H1 (cell line): Measurements from ENCODE around the gene ADRA2B. TPM values are rescaled to one million over a fixed set of nuclear protein-coding genes. Genes with fewer than 3 reads are reported as not detected.
"Not testable (repeated sequence)": the region's sequence is repeated elsewhere in the genome, so short reads cannot be mapped to it uniquely, and the experiment has no call there.

Source experiments
- CTCF ChIA-PET: fragments of 300-600 bp; sonication (Branson Sonifier 250); formaldehyde crosslinking; loops from one replicate; lab custom pipeline; 2021; ENCODE audit not compliant: partially characterized antibody; lab: Charles Lee
- POLR2A ChIA-PET: fragments of 300-600 bp; sonication (Branson Sonifier 250); formaldehyde crosslinking; loops from one replicate; lab custom pipeline; 2021; ENCODE audit warnings: inconsistent platforms; ENCODE audit not compliant: partially characterized antibody; lab: Charles Lee
- DNase-seq, 2 experiments: peaks; one replicate each; pipeline versions ENCODE4 v3.0.0 to v3.0.0-alpha.2; 2010 to 2022; ENCODE audit warnings: low spot score in 2 of 2, low read depth in 1 of 2, mixed read lengths in 1 of 2
- FAIRE-seq: peaks from 2 replicates; lab custom pipeline; 2011; peaks lifted over from hg19 to GRCh38; lab: Jason Lieb, UNC
- H2AFZ ChIP-seq: 2 replicates; pipeline ENCODE4 v1.8.1; 2012; ENCODE audit warnings: low read length, inconsistent platforms
- H2AK5ac ChIP-seq: 2 replicates; pipeline ENCODE4 v1.6.1; 2013; ENCODE audit warnings: low read depth, low read length
- H2BK120ac ChIP-seq: replicated peaks from 2 replicates; pipeline ENCODE3; 2013; ENCODE audit warnings: low read depth, low read length, inconsistent platforms
- H2BK12ac ChIP-seq: 2 replicates; pipeline ENCODE4 v1.6.1; 2013; ENCODE audit warnings: low read depth, low read length
- H2BK15ac ChIP-seq: 2 replicates; pipeline ENCODE4 v1.6.1; 2013; ENCODE audit warnings: low read length
- H2BK20ac ChIP-seq: 2 replicates; pipeline ENCODE4 v1.6.1; 2013; ENCODE audit warnings: low read length
- H2BK5ac ChIP-seq: 2 replicates; pipeline ENCODE4 v1.6.1; 2013; ENCODE audit warnings: low read depth, low read length
- H3K14ac ChIP-seq: 2 replicates; pipeline ENCODE4 v1.6.1; 2013; ENCODE audit warnings: inconsistent platforms; ENCODE audit not compliant: insufficient read length
- H3K18ac ChIP-seq: 2 replicates; pipeline ENCODE4 v1.6.1; 2013; ENCODE audit warnings: low read length; ENCODE audit errors: extremely low read depth
- H3K23ac ChIP-seq: 2 replicates; pipeline ENCODE4 v1.6.1; 2013; ENCODE audit warnings: inconsistent platforms; ENCODE audit not compliant: insufficient read length
- H3K23me2 ChIP-seq: 2 replicates; pipeline ENCODE4 v1.6.1; 2013; ENCODE audit warnings: low read depth, low read length
- H3K27ac ChIP-seq: 2 replicates; pipeline ENCODE4 v1.6.1; 2011; ENCODE audit warnings: low read depth, low read length, inconsistent platforms
- H3K27me3 ChIP-seq, 4 experiments: replicated peaks in 1 of 4; 1 replicate in 1 of 4; 2 replicates in 3 of 4; pipeline versions ENCODE4 v1.6.1 to v1.8.1; 2011 to 2013; ENCODE audit warnings: low read length in 3 of 4, mild to moderate bottlenecking in 3 of 4, inconsistent platforms in 2 of 4, mixed read lengths in 2 of 4, moderate library complexity in 1 of 4; ENCODE audit not compliant: control insufficient read depth in 3 of 4, insufficient read depth in 3 of 4; ENCODE audit errors: extremely low read depth in 1 of 4
- H3K36me3 ChIP-seq, 4 experiments: 2 replicates each; pipeline versions ENCODE4 v1.6.1 to v1.8.1; 2011 to 2013; ENCODE audit warnings: mild to moderate bottlenecking in 4 of 4, low read length in 3 of 4, moderate library complexity in 2 of 4, control low read depth in 1 of 4, inconsistent platforms in 1 of 4; ENCODE audit not compliant: insufficient read depth in 4 of 4, control insufficient read depth in 2 of 4
- H3K4ac ChIP-seq: replicated peaks from 2 replicates; pipeline ENCODE3; 2013; ENCODE audit warnings: low read length, low read depth, mixed read lengths, inconsistent platforms; ENCODE audit not compliant: insufficient read length
- H3K4me1 ChIP-seq, 4 experiments: replicated peaks in 1 of 4; 1 replicate in 1 of 4; 2 replicates in 3 of 4; pipeline versions ENCODE4 v1.6.1 to v1.8.1; 2011 to 2013; ENCODE audit warnings: low read length in 3 of 4, inconsistent platforms in 2 of 4, mixed read lengths in 1 of 4; ENCODE audit not compliant: insufficient read depth in 4 of 4, control insufficient read depth in 3 of 4
- H3K4me2 ChIP-seq, 2 experiments: 2 replicates each; pipeline versions ENCODE4 v1.6.1 to v1.8.1; 2011 to 2013; ENCODE audit warnings: low read depth in 2 of 2, low read length in 2 of 2, control low read depth in 1 of 2, inconsistent platforms in 1 of 2, mild to moderate bottlenecking in 1 of 2; ENCODE audit not compliant: insufficient read depth in 1 of 2
- H3K4me3 ChIP-seq, 4 experiments: fragments of 200-600, 300-600 bp in 1 of 4; sonication (generic), shearing (Covaris generic), sonication (Bioruptor Twin) in 1 of 4; 2 replicates each; pipeline versions ENCODE4 v1.5.1 to v1.8.1; 2011 to 2016; ENCODE audit warnings: low read length in 4 of 4, low read depth in 3 of 4, control low read depth in 2 of 4, inconsistent platforms in 2 of 4, mild to moderate bottlenecking in 2 of 4, mixed read lengths in 1 of 4, moderate library complexity in 1 of 4; ENCODE audit not compliant: insufficient read depth in 2 of 4; ENCODE audit errors: extremely low read depth in 1 of 4
- H3K56ac ChIP-seq: replicated peaks from 2 replicates; pipeline ENCODE3; 2013; ENCODE audit warnings: low read depth, mild to moderate bottlenecking, mixed read lengths, low read length, inconsistent platforms; ENCODE audit not compliant: insufficient read length
- H3K79me1 ChIP-seq: 2 replicates; pipeline ENCODE4 v1.6.1; 2013; ENCODE audit warnings: low read depth, low read length, control low read depth
- H3K79me2 ChIP-seq, 2 experiments: 2 replicates each; pipeline versions ENCODE4 v1.6.1 to v1.8.1; 2012 to 2013; ENCODE audit warnings: low read length in 2 of 2, mild to moderate bottlenecking in 2 of 2, inconsistent platforms in 1 of 2; ENCODE audit not compliant: insufficient read depth in 2 of 2, control insufficient read depth in 1 of 2
- H3K9ac ChIP-seq, 4 experiments: replicated peaks in 1 of 4; 1 replicate in 1 of 4; 2 replicates in 3 of 4; pipeline versions ENCODE4 v1.6.1 to v1.8.1; 2011 to 2013; ENCODE audit warnings: low read depth in 3 of 4, low read length in 3 of 4, control low read depth in 2 of 4, mild to moderate bottlenecking in 2 of 4, moderate library complexity in 2 of 4, inconsistent platforms in 1 of 4; ENCODE audit errors: extremely low read depth in 1 of 4
- H3K9me3 ChIP-seq, 2 experiments: 2 replicates each; pipeline versions ENCODE4 v1.6.1 to v1.8.1; 2012 to 2013; ENCODE audit warnings: mild to moderate bottlenecking in 2 of 2, moderate library complexity in 2 of 2, control low read depth in 1 of 2, inconsistent platforms in 1 of 2, low read depth in 1 of 2, low read length in 1 of 2, mixed read lengths in 1 of 2; ENCODE audit not compliant: insufficient read depth in 2 of 2
- H4K20me1 ChIP-seq, 2 experiments: replicated peaks in 1 of 2; 2 replicates each; pipeline versions ENCODE3 to v1.8.1; 2011 to 2013; ENCODE audit warnings: inconsistent platforms in 2 of 2, low read length in 2 of 2, mild to moderate bottlenecking in 1 of 2; ENCODE audit not compliant: insufficient read depth in 2 of 2, control insufficient read depth in 1 of 2
- H4K5ac ChIP-seq: 2 replicates; pipeline ENCODE4 v1.6.1; 2013; ENCODE audit warnings: low read length, low read depth, mixed read lengths, inconsistent platforms; ENCODE audit not compliant: insufficient read length
- H4K8ac ChIP-seq: 2 replicates; pipeline ENCODE4 v1.8.0; 2013; ENCODE audit warnings: mild to moderate bottlenecking, moderate library complexity, low read length, inconsistent platforms; ENCODE audit not compliant: insufficient read depth; ENCODE audit errors: extremely low read depth
- H4K91ac ChIP-seq: replicated peaks from 2 replicates; pipeline ENCODE3; 2013; ENCODE audit warnings: low read length, mixed read lengths, inconsistent platforms; ENCODE audit not compliant: insufficient read length
- CTCF ChIP-seq, 3 experiments: IDR thresholded peaks; 1 replicate in 2 of 3; 2 replicates in 1 of 3; pipeline versions ENCODE4 v1.5.1 to v1.6.1; 2011; ENCODE audit warnings: low read length in 3 of 3, mild to moderate bottlenecking in 3 of 3, inconsistent platforms in 2 of 3, low read depth in 1 of 3, moderate library complexity in 1 of 3; ENCODE audit not compliant: insufficient read depth in 1 of 3; ENCODE audit errors: control extremely low read depth in 1 of 3
- RAD21 ChIP-seq, 2 experiments: IDR thresholded peaks in 1 of 2; conservative IDR thresholded peaks in 1 of 2; 2 replicates each; pipeline ENCODE4 v1.6.1; 2011; ENCODE audit warnings: low read depth in 2 of 2, low read length in 2 of 2, improper control_type of control experiment in 1 of 2, inconsistent platforms in 1 of 2, mild to moderate bottlenecking in 1 of 2, moderate library complexity in 1 of 2
- WGBS, 2 experiments: shearing (Covaris generic) in 1 of 2; methylation state at CpG; one replicate each; pipeline versions ENCODE4 v1.1.6 to v1.1.7; 2013 to 2015; ENCODE audit warnings: low lambda C conversion rate in 2 of 2, mixed read lengths in 2 of 2, inconsistent platforms in 1 of 2, low coverage in 1 of 2, missing lambda C conversion rate in 1 of 2; ENCODE audit not compliant: insufficient replicate concordance in 2 of 2, insufficient coverage in 1 of 2, insufficient read length in 1 of 2; ENCODE audit errors: extremely low coverage in 1 of 2, missing lambda C conversion rate in 1 of 2; 5-methylcytosine and 5-hydroxymethylcytosine counted together
- polyA plus RNA-seq, 7 experiments: library from polyadenylated mRNA; depleted of rRNA in 3 of 7; stranded (reverse) in 5 of 7; unstranded in 2 of 7; fragments of >200 nt in 5 of 7; fragments of 200-250 nt in 2 of 7; gene quantifications; 1 replicate in 5 of 7; 2 replicates in 1 of 7; 4 replicates in 1 of 7; pipeline versions ENCODE4 v1.2.1 to v1.2.3, GENCODE V29; 2011 to 2013; ENCODE audit warnings: missing spikeins in 2 of 7, mixed read lengths in 2 of 7
- total RNA-seq: library from RNA; stranded (reverse); fragmentation: NEBNext Ultra II Directional; extraction: Animal tissue kit (Norgen Biotek cat#: 25700); gene quantifications from 2 replicates; pipeline ENCODE4 v1.2.1, GENCODE V29; 2021

ADRA2B gene
- total and polyA plus RNA-seq, 2 of the 8 experiments (the other 6 are each of a cell fraction or from before 2014, with no cell fraction given): 5.8 to 6.5 TPM

- H3K79me2 ChIP-seq, H2BK5ac ChIP-seq, H2BK15ac ChIP-seq: not testable (repeated sequence)
- TF ChIP-seq CTCF (IDR thresholded peaks at IDR 0.05; ENCODE audit: control extremely low read depth in 1 of 3, insufficient read depth in 1 of 3, low read depth in 1 of 3, low read length in 3 of 3) (peak in 2 of 3 experiments; percentile 29 to 32; a peak in 3 of 4 replicates), RAD21 (IDR thresholded peaks at IDR 0.05 in 1 of 2, conservative IDR thresholded peaks at IDR 0.05 in 1 of 2; ENCODE audit: low read depth in 2 of 2, low read length in 2 of 2) (peak; percentile 50 to 63)
- TF ChIP-seq, all 59 proteins: peak for 2; not testable (repeated sequence) for 57
- H4K91ac ChIP-seq, H2BK12ac ChIP-seq, H3K23me2 ChIP-seq, H3K9me3 ChIP-seq, H2AFZ ChIP-seq, H3K56ac ChIP-seq, H4K5ac ChIP-seq, H3K14ac ChIP-seq, H2BK20ac ChIP-seq, H3K36me3 ChIP-seq, H3K23ac ChIP-seq, H3K18ac ChIP-seq, POLR2A ChIA-PET, H3K4me2 ChIP-seq, H4K8ac ChIP-seq, H3K9ac ChIP-seq, H3K27ac ChIP-seq, DNase-seq, H2BK120ac ChIP-seq, FAIRE-seq, H3K4me1 ChIP-seq, H3K79me1 ChIP-seq, H3K27me3 ChIP-seq, H4K20me1 ChIP-seq, H3K4me3 ChIP-seq, H3K4ac ChIP-seq, H2AK5ac ChIP-seq: not testable (repeated sequence)
- 79% methylated on average over 10 of the region's 12 CpGs; no CpG with 5 or more reads in 1 of the 2 experiments for WGBS, 2 experiments
- CTCF ChIA-PET: interaction anchor here (1.1 to 1.3 kb wide), 2 partner anchors 10 to 111 kb away, joined by 4 read pairs; no protein-coding TSS in a partner anchor
Measured at GRCh38 chr2:96063116-96063899, 53.1 kb downstream of the ADRA2B start.
